NB4 (cell line): ENCODE data around the gene SEMA5B.

ENCODE experiments used
- DNase-seq: peaks from one replicate; pipeline ENCODE4 v3.0.0; 2010; ENCODE audit warnings: low read depth
- H3K4me3 ChIP-seq: one replicate; pipeline ENCODE4 v1.5.1; 2011; ENCODE audit warnings: mild to moderate bottlenecking, low read depth, low read length, moderate library complexity
- MYC ChIP-seq: IDR thresholded peaks from 2 replicates; pipeline ENCODE4 v1.6.1; 2011; ENCODE audit warnings: low read depth, low read length
- POLR2A ChIP-seq: IDR thresholded peaks from 2 replicates; pipeline ENCODE4 v1.6.1; 2011; ENCODE audit warnings: mild to moderate bottlenecking; ENCODE audit not compliant: insufficient read length; ENCODE audit errors: extremely low read depth
- TF ChIP-seq, protein P1 (sequence below): IDR thresholded peaks from one replicate; pipeline ENCODE4 v1.5.1; 2012; ENCODE audit warnings: low read depth, low read length
- TF ChIP-seq, protein P2 (sequence below): IDR thresholded peaks from 2 replicates; pipeline ENCODE4 v1.6.1; 2011; ENCODE audit warnings: low read depth, low read length

SEMA5B gene

DNA sequence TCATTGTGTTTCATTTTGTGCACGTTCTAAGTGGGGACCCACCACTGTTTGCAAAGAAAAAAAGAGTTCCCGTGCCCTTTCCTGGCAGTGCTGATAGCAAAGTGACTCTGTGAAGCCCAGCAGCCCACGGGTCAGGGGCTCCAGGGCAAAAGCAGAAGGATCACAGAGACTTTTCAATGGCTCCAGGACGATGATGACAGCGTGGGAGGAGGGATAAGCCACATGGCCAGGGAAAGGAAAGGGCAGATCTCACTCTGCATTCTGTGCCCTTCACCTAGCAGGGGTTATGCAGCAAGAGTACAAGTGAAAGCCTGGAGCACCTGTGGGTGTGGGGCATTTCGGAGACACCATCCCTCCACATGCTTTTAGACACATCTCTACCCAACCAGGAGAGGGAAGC is 35.4 kb downstream of the SEMA5B start:
- TF ChIP-seq, protein P1, sequence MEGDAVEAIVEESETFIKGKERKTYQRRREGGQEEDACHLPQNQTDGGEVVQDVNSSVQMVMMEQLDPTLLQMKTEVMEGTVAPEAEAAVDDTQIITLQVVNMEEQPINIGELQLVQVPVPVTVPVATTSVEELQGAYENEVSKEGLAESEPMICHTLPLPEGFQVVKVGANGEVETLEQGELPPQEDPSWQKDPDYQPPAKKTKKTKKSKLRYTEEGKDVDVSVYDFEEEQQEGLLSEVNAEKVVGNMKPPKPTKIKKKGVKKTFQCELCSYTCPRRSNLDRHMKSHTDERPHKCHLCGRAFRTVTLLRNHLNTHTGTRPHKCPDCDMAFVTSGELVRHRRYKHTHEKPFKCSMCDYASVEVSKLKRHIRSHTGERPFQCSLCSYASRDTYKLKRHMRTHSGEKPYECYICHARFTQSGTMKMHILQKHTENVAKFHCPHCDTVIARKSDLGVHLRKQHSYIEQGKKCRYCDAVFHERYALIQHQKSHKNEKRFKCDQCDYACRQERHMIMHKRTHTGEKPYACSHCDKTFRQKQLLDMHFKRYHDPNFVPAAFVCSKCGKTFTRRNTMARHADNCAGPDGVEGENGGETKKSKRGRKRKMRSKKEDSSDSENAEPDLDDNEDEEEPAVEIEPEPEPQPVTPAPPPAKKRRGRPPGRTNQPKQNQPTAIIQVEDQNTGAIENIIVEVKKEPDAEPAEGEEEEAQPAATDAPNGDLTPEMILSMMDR: no peak
- H3K4me3 ChIP-seq: no peak overlapping the region
- DNase-seq: no peak

DNA sequence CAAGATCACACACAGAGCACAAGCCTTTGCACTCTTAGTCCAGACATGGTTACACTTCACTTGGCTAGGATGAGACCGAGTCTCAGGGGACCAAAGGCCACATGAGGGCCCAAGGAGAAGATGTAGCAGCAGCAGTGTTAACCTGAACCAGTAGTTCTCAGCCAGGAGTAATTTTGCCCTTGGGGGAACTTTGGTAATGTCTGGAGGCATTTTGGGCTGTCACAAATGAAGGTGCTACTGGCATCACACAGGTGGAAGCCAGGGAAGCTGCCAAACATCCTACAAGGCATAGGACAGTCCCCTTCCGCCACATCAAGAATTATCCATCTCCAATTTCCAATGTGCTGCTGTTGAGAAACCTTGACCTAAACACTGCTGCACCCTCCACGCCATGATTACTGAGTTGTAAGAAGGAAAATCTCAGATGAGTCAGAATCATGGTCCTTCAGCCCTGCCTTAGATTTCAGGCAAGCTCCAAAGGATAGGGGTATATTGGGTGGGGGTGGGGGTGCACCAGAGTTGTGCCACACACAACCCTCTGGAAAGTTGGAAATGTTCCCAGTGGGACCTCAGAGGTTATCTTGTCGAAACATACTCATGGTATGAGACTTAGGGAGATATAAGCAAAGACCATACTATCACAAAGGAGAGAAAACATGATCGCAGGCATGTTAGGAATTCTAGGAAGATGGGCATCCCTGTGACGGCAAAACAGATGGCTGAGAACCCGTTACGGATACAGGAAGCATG is 36.2 kb downstream of the SEMA5B start:
- no peak overlapping the region for H3K4me3 ChIP-seq
- TF ChIP-seq MYC (no peak), POLR2A (no peak)
- TF ChIP-seq, protein P2, sequence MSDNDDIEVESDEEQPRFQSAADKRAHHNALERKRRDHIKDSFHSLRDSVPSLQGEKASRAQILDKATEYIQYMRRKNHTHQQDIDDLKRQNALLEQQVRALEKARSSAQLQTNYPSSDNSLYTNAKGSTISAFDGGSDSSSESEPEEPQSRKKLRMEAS: no peak
- TF ChIP-seq, protein P1: no peak
- DNase-seq: no peak

DNA sequence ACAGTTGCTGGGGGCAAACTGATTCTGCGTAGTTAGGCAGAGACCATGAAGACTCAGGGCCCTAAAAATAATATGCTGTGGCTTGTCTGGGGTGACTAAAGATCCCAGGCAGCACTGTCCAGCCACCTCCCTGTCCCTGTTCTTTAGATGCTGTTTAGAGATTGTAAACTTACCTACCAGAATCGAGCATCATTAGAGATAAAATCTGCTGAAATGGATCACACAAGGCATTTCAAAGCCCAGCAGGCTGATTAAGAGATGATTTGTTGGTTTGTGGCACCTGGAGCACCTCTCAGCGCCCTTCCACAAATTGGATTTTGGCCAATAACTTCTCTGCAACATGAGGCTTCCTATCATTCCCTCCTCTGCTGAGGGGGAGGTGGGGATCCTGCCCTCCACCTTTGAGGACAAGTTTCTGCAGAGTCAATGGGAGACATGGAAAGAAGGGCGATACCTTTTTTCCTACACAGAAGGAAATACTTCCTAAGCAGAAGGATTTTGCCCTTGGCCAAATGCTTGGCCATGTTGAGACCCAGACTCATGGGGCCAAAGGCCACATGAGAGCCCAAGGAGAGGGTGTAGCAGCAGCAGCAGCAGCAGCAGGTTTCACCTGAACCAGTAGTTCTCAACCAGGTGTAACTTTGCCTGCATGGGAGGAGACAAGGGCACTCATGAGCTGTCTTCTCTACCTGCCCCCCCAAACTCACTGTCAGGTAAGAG is 37.5 kb downstream of the SEMA5B start:
- TF ChIP-seq, protein P1: no peak
- no peak for TF ChIP-seq MYC
- no peak for DNase-seq
- H3K4me3 ChIP-seq: no peak overlapping the region

DNA sequence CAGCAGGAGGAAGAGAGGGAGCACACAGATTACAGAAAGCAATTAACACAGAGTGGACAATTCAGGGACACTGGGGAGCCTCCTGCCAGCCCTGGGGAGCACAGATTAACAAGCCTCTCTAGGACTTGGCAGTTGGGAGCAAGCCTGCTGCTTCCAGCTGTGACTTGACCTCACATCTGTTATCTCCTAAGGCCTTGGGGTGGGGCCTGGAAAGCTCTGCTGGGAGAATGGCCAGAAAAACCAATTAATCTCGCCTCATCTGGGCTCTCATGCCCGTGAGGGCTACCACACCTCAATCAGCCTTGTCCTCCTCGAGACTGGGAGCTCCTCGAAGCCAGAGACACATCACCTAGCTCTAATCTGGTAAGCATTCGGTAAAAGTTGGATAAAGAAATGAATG is 39.1 kb downstream of the SEMA5B start:
- TF ChIP-seq POLR2A (no peak), MYC (no peak)
- TF ChIP-seq, protein P2: no peak
- TF ChIP-seq, protein P1: no peak
- DNase-seq: no peak
- no peak overlapping the region for H3K4me3 ChIP-seq

DNA sequence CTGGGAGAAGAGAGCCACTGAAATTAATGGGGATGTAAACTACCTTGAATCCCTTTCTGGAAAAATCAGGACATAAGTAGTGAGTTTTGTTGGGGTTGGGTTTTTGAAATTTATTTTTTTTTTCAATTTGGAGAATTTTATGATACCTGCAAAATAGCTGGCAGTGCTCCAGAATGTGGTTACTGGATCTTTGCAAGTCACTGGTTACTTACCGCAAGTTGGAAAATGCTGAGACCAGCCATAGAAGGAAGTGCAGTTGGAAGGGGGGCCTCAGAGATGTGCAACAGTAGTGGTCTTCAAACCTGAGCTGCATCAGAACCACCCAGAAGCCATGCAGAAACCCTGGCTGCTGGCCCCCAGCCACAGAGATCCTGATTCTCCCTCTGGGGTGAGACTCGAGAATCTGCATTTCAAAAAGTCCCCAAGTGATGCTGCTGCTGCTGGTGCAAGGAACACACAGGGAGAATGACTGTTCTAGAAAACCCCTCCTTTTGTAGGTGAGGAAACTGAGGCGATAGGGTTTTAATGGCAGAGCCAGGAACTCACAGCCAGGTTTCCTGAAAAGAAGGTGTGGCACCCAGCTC is 39.7 kb downstream of the SEMA5B start:
- TF ChIP-seq, protein P2: no peak
- TF ChIP-seq POLR2A (no peak), MYC (no peak)
- TF ChIP-seq, protein P1: no peak
- no peak for DNase-seq
- no peak overlapping the region for H3K4me3 ChIP-seq
